Measurements from ENCODE around the gene ABCB1. TPM values are rescaled to one million over a fixed set of nuclear protein-coding genes. Genes with fewer than 3 reads are reported as not detected.

ABCB1 gene
- total and polyA plus RNA-seq, 9 of the 15 experiments (the other 6 are each of a cell fraction or from before 2014, with no cell fraction given): 0.03 to 0.86 (median 0.52) TPM

GRCh38 chr7:87574630-87575029, 26.1 kb downstream of the ABCB1 start (continued):
- TF ChIP-seq, protein P1, sequence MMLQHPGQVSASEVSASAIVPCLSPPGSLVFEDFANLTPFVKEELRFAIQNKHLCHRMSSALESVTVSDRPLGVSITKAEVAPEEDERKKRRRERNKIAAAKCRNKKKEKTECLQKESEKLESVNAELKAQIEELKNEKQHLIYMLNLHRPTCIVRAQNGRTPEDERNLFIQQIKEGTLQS (IDR thresholded peaks at IDR 0.05): peak; percentile 97
- TF ChIP-seq, protein P1 (CRISPR knock-in tag; conservative IDR thresholded peaks at IDR 0.05): peak; percentile 71; the same call in 1 of the 2 replicates
- TF ChIP-seq POLR2H (tag; IDR thresholded peaks at IDR 0.05; ENCODE audit: low read depth) (no peak), ZNF644 (tag; IDR thresholded peaks at IDR 0.05; ENCODE audit: low read depth) (no peak), NR2C1 (IDR thresholded peaks at IDR 0.05) (no peak), NR2C1 (tag; IDR thresholded peaks at IDR 0.05) (no peak), ILF3 (IDR thresholded peaks at IDR 0.05; ENCODE audit: borderline replicate concordance) (no peak), CGGBP1 (CRISPR knock-in tag; IDR thresholded peaks at IDR 0.05) (no peak), ZNF551 (CRISPR knock-in tag; IDR thresholded peaks at IDR 0.05) (no peak), ZC3H4 (CRISPR knock-in tag; IDR thresholded peaks at IDR 0.05; ENCODE audit: borderline replicate concordance) (no peak), HDAC6 (IDR thresholded peaks at IDR 0.05; ENCODE audit: low read depth, low read length) (no peak), MAFG (tag; conservative IDR thresholded peaks at IDR 0.05) (no peak), SIN3B (IDR thresholded peaks at IDR 0.05; ENCODE audit: low read depth) (no peak), SMAD1 (IDR thresholded peaks at IDR 0.05; ENCODE audit: low read depth, low read length, partially characterized antibody) (no peak), C11orf30 (IDR thresholded peaks at IDR 0.05; ENCODE audit: low read depth) (no peak), CLOCK (CRISPR knock-in tag; IDR thresholded peaks at IDR 0.05; ENCODE audit: borderline replicate concordance) (no peak), IRF9 (tag; IDR thresholded peaks at IDR 0.05) (0 out of 2 replicates have a peak, but pooled peaks have one; percentile 56), RFX7 (CRISPR knock-in tag; IDR thresholded peaks at IDR 0.05) (no peak), JUNB (CRISPR knock-in tag; conservative IDR thresholded peaks at IDR 0.05) (peak; percentile 80), ZC3H8 (IDR thresholded peaks at IDR 0.05) (no peak), PML (IDR thresholded peaks at IDR 0.05; ENCODE audit: low read length) (no peak), POLR2B (IDR thresholded peaks at IDR 0.05; ENCODE audit: low read depth, partially characterized antibody) (no peak), FOXA3 (CRISPR knock-in tag; conservative IDR thresholded peaks at IDR 0.05 in 1 of 2, IDR thresholded peaks at IDR 0.05 in 1 of 2) (no peak), PCBP2 (IDR thresholded peaks at IDR 0.05; ENCODE audit: low read depth, low read length, poor library complexity, severe bottlenecking) (no peak), MBD2 (IDR thresholded peaks at IDR 0.05; ENCODE audit: borderline replicate concordance, low read depth) (no peak)

Data from K562 (cell line).